K562 (cell line): ENCODE data around the gene NOC4L. TPM values are rescaled to one million over a fixed set of nuclear protein-coding genes. Genes with fewer than 3 reads are reported as not detected.

Experiments
- ATAC-seq: fragments of 200-7000 bp; cut with Tn5 transposase; 3 replicates; pipeline ENCODE4 v1.9.1; 2020; ENCODE audit warnings: moderate library complexity
- BruUV-seq: library from RNA; stranded (reverse); fragments of 400-500 nt; replicated peaks from 2 replicates; lab custom pipeline; 2021; lab: Mats Ljungman, UMichigan
- CTCF ChIA-PET: fragments of 300-600 bp; formaldehyde crosslinking; extraction: SDS; loops from one replicate; lab custom pipeline; 2021; ENCODE audit warnings: low intra/inter-chr PET ratio; lab: Yijun Ruan, JAX
- POLR2A ChIA-PET: fragments of 300-600, 350-650 bp; sonication (Branson Sonifier 250); formaldehyde crosslinking; extraction: SDS; loops from one replicate; lab custom pipeline; 2021; ENCODE audit warnings: antibody characterized with exemption, inconsistent platforms; lab: Yijun Ruan, JAX
- DNase-seq, 4 experiments: peaks; one replicate each; pipeline versions ENCODE4 v3.0.0 to v3.0.0-alpha.2; 2011 to 2018; ENCODE audit warnings: low spot score in 3 of 4, mixed read lengths in 3 of 4; ENCODE audit errors: extremely low read depth in 1 of 4
- FAIRE-seq: peaks from 2 replicates; lab custom pipeline; 2011; peaks lifted over from hg19 to GRCh38; lab: Jason Lieb, UNC
- H2AFZ ChIP-seq: 2 replicates; pipeline ENCODE4 v1.6.0; 2011; ENCODE audit warnings: low read depth, low read length, control low read depth, inconsistent platforms
- H3K27ac ChIP-seq: fragments of 200-600 bp; 3 replicates; pipeline ENCODE4 v1.8.0; 2011; ENCODE audit warnings: low read depth, mild to moderate bottlenecking, control low read depth, inconsistent platforms, low read length, moderate library complexity, mixed read lengths; ENCODE audit errors: extremely low read depth
- H3K27me3 ChIP-seq, 2 experiments: fragments of 300-600 bp in 1 of 2; 2 replicates in 1 of 2; 3 replicates in 1 of 2; pipeline versions ENCODE4 v1.6.0 to v1.8.0; 2011; ENCODE audit warnings: inconsistent platforms in 2 of 2, low read length in 2 of 2, mild to moderate bottlenecking in 1 of 2, mixed read lengths in 1 of 2, moderate library complexity in 1 of 2; ENCODE audit not compliant: control insufficient read depth in 2 of 2, insufficient read depth in 2 of 2
- H3K36me3 ChIP-seq: fragments of 300-600 bp; 3 replicates; pipeline ENCODE4 v1.8.0; 2011; ENCODE audit warnings: mild to moderate bottlenecking, low read length, inconsistent platforms; ENCODE audit not compliant: control insufficient read depth, insufficient read depth
- H3K4me1 ChIP-seq, 2 experiments: fragments of 200-600 bp in 1 of 2; replicated peaks in 1 of 2; 2 replicates in 1 of 2; 3 replicates in 1 of 2; pipeline versions ENCODE4 v1.5.1 to v1.8.0; 2011; ENCODE audit warnings: inconsistent platforms in 2 of 2, low read length in 2 of 2, mild to moderate bottlenecking in 1 of 2, mixed read lengths in 1 of 2, moderate library complexity in 1 of 2; ENCODE audit not compliant: control insufficient read depth in 2 of 2, insufficient read depth in 2 of 2
- H3K4me2 ChIP-seq: 2 replicates; pipeline ENCODE4 v1.6.1; 2011; ENCODE audit warnings: low read length, control low read depth, inconsistent platforms, mixed read lengths; ENCODE audit not compliant: insufficient read depth
- H3K4me3 ChIP-seq: fragments of 200-600 bp; sonication (generic), shearing (Covaris generic); 2 replicates; pipeline ENCODE4 v1.5.1; 2016; ENCODE audit warnings: control low read depth, inconsistent platforms
- H3K79me2 ChIP-seq: fragments of 200-600 bp; 3 replicates; pipeline ENCODE4 v1.8.0; 2011; ENCODE audit warnings: low read length, inconsistent platforms; ENCODE audit not compliant: control insufficient read depth, insufficient read depth
- H3K9ac ChIP-seq, 2 experiments: 2 replicates each; pipeline versions ENCODE4 v1.6.0 to v1.6.1; 2011; ENCODE audit warnings: low read depth in 2 of 2, low read length in 2 of 2, control low read depth in 1 of 2, inconsistent platforms in 1 of 2, mild to moderate bottlenecking in 1 of 2, mixed read lengths in 1 of 2; ENCODE audit not compliant: insufficient read depth in 1 of 2
- H3K9me1 ChIP-seq: one replicate; pipeline ENCODE4 v1.6.0; 2011; ENCODE audit warnings: inconsistent platforms, mild to moderate bottlenecking, low read length, moderate library complexity; ENCODE audit not compliant: control insufficient read depth, insufficient read depth
- H3K9me3 ChIP-seq: replicated peaks from 2 replicates; pipeline ENCODE4 v1.5.1; 2011; ENCODE audit warnings: low read depth, low read length, inconsistent platforms; ENCODE audit not compliant: control insufficient read depth, insufficient read depth
- H4K20me1 ChIP-seq: replicated peaks from 2 replicates; pipeline ENCODE4 v1.6.1; 2011; ENCODE audit warnings: low read length, inconsistent platforms, mixed read lengths; ENCODE audit not compliant: control insufficient read depth, insufficient read depth
- BRD4 ChIP-seq: fragments of 200-600 bp; sonication (generic); IDR thresholded peaks from 2 replicates; pipeline ENCODE4 v1.6.1; 2017; ENCODE audit warnings: inconsistent platforms
- CCNT2 ChIP-seq: IDR thresholded peaks from 2 replicates; pipeline ENCODE4 v1.6.1; 2011; ENCODE audit warnings: borderline replicate concordance, low read depth, mild to moderate bottlenecking, moderate library complexity, mixed read lengths, low read length; ENCODE audit not compliant: insufficient read length; ENCODE audit errors: extremely low read depth
- CHD1 ChIP-seq: fragments of 200-600 bp; sonication (generic); IDR thresholded peaks from one replicate; pipeline ENCODE4 v1.6.1; 2012; ENCODE audit warnings: mild to moderate bottlenecking, moderate library complexity, low read length, inconsistent platforms
- CTBP1 ChIP-seq: fragments of 450-650 bp; IDR thresholded peaks from 2 replicates; pipeline ENCODE4 v1.6.1; 2016; ENCODE audit warnings: borderline replicate concordance
- MEIS2 ChIP-seq: fragments of 450-650 bp; IDR thresholded peaks from 2 replicates; pipeline ENCODE4 v1.6.1; 2014; ENCODE audit warnings: mild to moderate bottlenecking; ENCODE audit not compliant: partially characterized antibody
- NEUROD1 ChIP-seq: fragments of 150-350 bp; IDR thresholded peaks from 2 replicates; pipeline ENCODE4 v1.6.1; 2014; ENCODE audit warnings: borderline replicate concordance, low read length, low read depth; ENCODE audit not compliant: partially characterized antibody
- PTRF ChIP-seq: fragments of 450-650 bp; IDR thresholded peaks from 2 replicates; pipeline ENCODE4 v1.6.1; 2016; ENCODE audit warnings: mild to moderate bottlenecking, missing genetic modification characterization, missing compliant biosample characterization
- TFAM ChIP-seq: fragments of 250-450 bp; sonication (Bioruptor Pico); conservative IDR thresholded peaks from 2 replicates; pipeline ENCODE4 v1.5.0; 2021; ENCODE audit warnings: mild to moderate bottlenecking, moderate library complexity
- VEZF1 ChIP-seq: fragments of 200-800 bp; sonication (Bioruptor generic); IDR thresholded peaks from 2 replicates; pipeline ENCODE4 v1.6.1; 2017; ENCODE audit warnings: missing genetic modification characterization, missing compliant biosample characterization
- ZNF232 ChIP-seq: sonication (generic); formaldehyde crosslinking; IDR thresholded peaks from 2 replicates; pipeline ENCODE4 v1.8.0; 2022; ENCODE audit warnings: mild to moderate bottlenecking, missing genetic modification reagents
- ZNF354B ChIP-seq: fragments of 250-450 bp; sonication (Bioruptor Pico); IDR thresholded peaks from 2 replicates; pipeline ENCODE4 v1.4.0; 2020
- WGBS: fragments of 100-300 bp; shearing (Covaris generic); methylation state at CpG from one replicate; pipeline ENCODE4 v1.1.6; 2016; ENCODE audit warnings: low coverage, mixed read lengths; ENCODE audit not compliant: insufficient coverage; ENCODE audit errors: missing lambda C conversion rate; 5-methylcytosine and 5-hydroxymethylcytosine counted together
- in situ Hi-C: fragments of 300-500 bp; cut with MboI; formaldehyde crosslinking; loops from 4 replicates; pipeline ENCODE4 v1.15.0; 2018; ENCODE audit warnings: inconsistent platforms, mixed read lengths
- intact Hi-C: fragments of 100-400 bp; cut with micrococcal nuclease; formaldehyde crosslinking; loops from 2 replicates; pipeline ENCODE4 v1.14.2; 2022
- polyA plus RNA-seq, 8 experiments: library from polyadenylated mRNA; depleted of rRNA in 4 of 8; stranded (reverse) in 5 of 8; unstranded in 3 of 8; fragments of >200 nt; fragmentation: Nextera tagmentation in 2 of 8; fragmentation: Illumina TruSeq in 1 of 8; extraction: Ambion mirVana in 2 of 8; extraction: Trizol in 1 of 8; gene quantifications; 2 replicates each; pipeline versions ENCODE4 v1.2.1 to v1.2.3, GENCODE V29; 2011 to 2014; ENCODE audit warnings: inconsistent platforms in 1 of 8, missing spikeins in 1 of 8
- total RNA-seq, 7 experiments: library from RNA; depleted of rRNA in 6 of 7; stranded (reverse); fragments of >200 nt in 6 of 7; fragmentation: Illumina TruSeq in 2 of 7; extraction: Trizol in 2 of 7; gene quantifications; 2 replicates each; pipeline versions ENCODE4 v1.2.1 to v1.2.3, GENCODE V29; 2011 to 2021; ENCODE audit warnings: low replicate concordance in 1 of 7

Gene NOC4L
- total and polyA plus RNA-seq, 9 of the 15 experiments (the other 6 are each of a cell fraction or from before 2014, with no cell fraction given), result 1.3 to 77.0 (median 20.0) TPM

GRCh38 chr12:132182711-132183365 is 38.6 kb downstream of the NOC4L start:
- Histone ChIP-seq H3K4me2 (no peak overlapping the region), H3K9me3 (no peaks in the 10 kb centered on the region), H2AFZ (no peak overlapping the region), H3K27ac (no peak overlapping the region), H3K36me3 (no peaks in the 10 kb centered on the region), H3K27me3 (peaks cover 42 to 82% of the 10 kb centered on the region in 2 experiments)
- FAIRE-seq (no peak), DNase-seq (no peak), ATAC-seq (no peak)
- WGBS, result 0% methylated on average over 10 of the region's 10 CpGs
- BruUV-seq, result no TSS peak
- TF ChIP-seq TFAM (no peak), ZNF232 (CRISPR knock-in tag) (no peak), CTBP1 (no peak), MEIS2 (no peak), VEZF1 (CRISPR knock-in tag) (no peak), CCNT2 (no peak), CHD1 (no peak), ZNF354B (no peak), BRD4 (no peak), NEUROD1 (no peak), PTRF (tag) (no peak)
- TF ChIP-seq, all 486 proteins: peak for 0
- 0 out of 2 replicates have a peak, but pooled peaks cover 3% of the 10 kb centered on the region for H4K20me1 ChIP-seq
- H3K9me1 ChIP-seq, result peaks cover 4% of the 10 kb centered on the region
- ChIA-PET CTCF (no interaction called here), POLR2A (interaction anchor here (0.6 to 0.7 kb wide), 2 partner anchors 53 to 347 kb away, joined by 3 read pairs; no protein-coding TSS in a partner anchor)
- no peak overlapping the region for H3K9ac ChIP-seq
- peaks cover 0 to 19% of the 10 kb centered on the region in 2 experiments; a peak in 2 of 5 replicates for H3K4me1 ChIP-seq
- no peak overlapping the region for H3K4me3 ChIP-seq
- intact Hi-C loops, result no loop called here
- H3K79me2 ChIP-seq, result no peaks in the 10 kb centered on the region
- in situ Hi-C loops, result no loop called here
